WERI-Rb-1 (cell line): ENCODE data around the gene ARL15.

Source experiments
- DNase-seq: peaks from one replicate; pipeline ENCODE4 v3.0.0-alpha.2; 2020
- H3K27ac ChIP-seq: fragments of 250-450 bp; sonication (Bioruptor Pico); 2 replicates; pipeline ENCODE4 v1.5.1; 2020; ENCODE audit warnings: mild to moderate bottlenecking, moderate library complexity
- H3K27me3 ChIP-seq: fragments of 250-450 bp; sonication (Bioruptor Pico); 2 replicates; pipeline ENCODE4 v1.5.1; 2021; ENCODE audit warnings: mild to moderate bottlenecking, low read depth, moderate library complexity; ENCODE audit not compliant: insufficient read depth, severe bottlenecking
- H3K36me3 ChIP-seq: fragments of 250-450 bp; sonication (Bioruptor Pico); 2 replicates; pipeline ENCODE4 v1.5.1; 2020; ENCODE audit warnings: mild to moderate bottlenecking, moderate library complexity
- H3K4me3 ChIP-seq: 2 replicates; pipeline ENCODE4 v1.5.1; 2011; ENCODE audit warnings: low read depth, mild to moderate bottlenecking, control low read depth, low read length
- H3K9me3 ChIP-seq: fragments of 250-450 bp; sonication (Bioruptor Pico); 2 replicates; pipeline ENCODE4 v1.5.1; 2021; ENCODE audit warnings: mild to moderate bottlenecking, moderate library complexity; ENCODE audit not compliant: severe bottlenecking
- TF ChIP-seq, protein P1 (sequence below): IDR thresholded peaks from 2 replicates; pipeline ENCODE4 v1.5.1; 2011; ENCODE audit warnings: low read depth, mild to moderate bottlenecking, control low read depth, inconsistent platforms, low read length

ARL15 gene

DNA sequence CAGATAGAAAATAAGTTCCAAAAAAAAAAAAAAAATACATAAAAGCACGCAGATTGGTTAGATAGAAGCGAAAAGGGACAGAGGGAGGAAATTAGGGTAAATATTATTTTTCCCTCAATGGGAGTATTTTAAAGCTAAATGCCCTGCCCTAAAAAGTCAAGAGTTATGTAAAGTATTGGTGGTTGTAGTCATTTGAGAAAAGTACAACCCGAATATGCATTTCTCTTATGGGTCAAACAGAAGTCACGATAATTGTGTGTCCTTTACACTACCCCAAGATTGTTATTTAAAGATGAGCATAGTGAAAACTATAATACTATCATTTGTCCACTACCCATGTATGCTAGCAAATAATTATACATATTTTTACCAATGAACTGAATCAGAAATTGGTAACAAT, 381.2 kb downstream of the ARL15 start:
- no peak for DNase-seq

DNA sequence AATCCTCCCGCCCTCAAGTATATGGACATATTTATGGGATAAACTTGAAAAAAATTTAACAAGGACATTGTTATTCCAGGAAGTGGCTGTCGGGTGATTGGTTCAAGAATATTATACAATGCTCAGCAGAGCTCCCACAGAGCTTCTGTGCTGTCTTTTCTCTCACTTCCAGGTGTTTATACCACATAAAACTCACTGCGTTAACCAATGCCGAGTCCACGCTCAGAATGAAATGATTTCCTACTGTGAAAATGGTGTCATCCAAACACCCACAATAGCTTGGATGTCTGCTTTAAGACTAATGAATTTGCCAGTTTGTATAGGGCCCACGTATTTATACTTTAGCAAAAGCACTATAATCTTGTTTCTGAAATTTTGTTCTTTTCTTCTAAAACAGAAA, 381.7 kb downstream of the ARL15 start:
- H3K27me3 ChIP-seq = no peaks in the 10 kb centered on the region
- no peaks in the 10 kb centered on the region for H3K36me3 ChIP-seq
- no peaks in the 10 kb centered on the region for H3K9me3 ChIP-seq
- TF ChIP-seq, protein P1, sequence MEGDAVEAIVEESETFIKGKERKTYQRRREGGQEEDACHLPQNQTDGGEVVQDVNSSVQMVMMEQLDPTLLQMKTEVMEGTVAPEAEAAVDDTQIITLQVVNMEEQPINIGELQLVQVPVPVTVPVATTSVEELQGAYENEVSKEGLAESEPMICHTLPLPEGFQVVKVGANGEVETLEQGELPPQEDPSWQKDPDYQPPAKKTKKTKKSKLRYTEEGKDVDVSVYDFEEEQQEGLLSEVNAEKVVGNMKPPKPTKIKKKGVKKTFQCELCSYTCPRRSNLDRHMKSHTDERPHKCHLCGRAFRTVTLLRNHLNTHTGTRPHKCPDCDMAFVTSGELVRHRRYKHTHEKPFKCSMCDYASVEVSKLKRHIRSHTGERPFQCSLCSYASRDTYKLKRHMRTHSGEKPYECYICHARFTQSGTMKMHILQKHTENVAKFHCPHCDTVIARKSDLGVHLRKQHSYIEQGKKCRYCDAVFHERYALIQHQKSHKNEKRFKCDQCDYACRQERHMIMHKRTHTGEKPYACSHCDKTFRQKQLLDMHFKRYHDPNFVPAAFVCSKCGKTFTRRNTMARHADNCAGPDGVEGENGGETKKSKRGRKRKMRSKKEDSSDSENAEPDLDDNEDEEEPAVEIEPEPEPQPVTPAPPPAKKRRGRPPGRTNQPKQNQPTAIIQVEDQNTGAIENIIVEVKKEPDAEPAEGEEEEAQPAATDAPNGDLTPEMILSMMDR = no peak
- H3K27ac ChIP-seq = no peak overlapping the region
- DNase-seq = no peak
- H3K4me3 ChIP-seq = no peak overlapping the region

More for the DNA sequence above, 381.2 kb downstream of the ARL15 start:
- H3K36me3 ChIP-seq = no peaks in the 10 kb centered on the region
- H3K27ac ChIP-seq = no peak overlapping the region
- H3K9me3 ChIP-seq = no peaks in the 10 kb centered on the region
- H3K27me3 ChIP-seq = no peaks in the 10 kb centered on the region
- TF ChIP-seq, protein P1 = no peak
- no peak overlapping the region for H3K4me3 ChIP-seq

DNA sequence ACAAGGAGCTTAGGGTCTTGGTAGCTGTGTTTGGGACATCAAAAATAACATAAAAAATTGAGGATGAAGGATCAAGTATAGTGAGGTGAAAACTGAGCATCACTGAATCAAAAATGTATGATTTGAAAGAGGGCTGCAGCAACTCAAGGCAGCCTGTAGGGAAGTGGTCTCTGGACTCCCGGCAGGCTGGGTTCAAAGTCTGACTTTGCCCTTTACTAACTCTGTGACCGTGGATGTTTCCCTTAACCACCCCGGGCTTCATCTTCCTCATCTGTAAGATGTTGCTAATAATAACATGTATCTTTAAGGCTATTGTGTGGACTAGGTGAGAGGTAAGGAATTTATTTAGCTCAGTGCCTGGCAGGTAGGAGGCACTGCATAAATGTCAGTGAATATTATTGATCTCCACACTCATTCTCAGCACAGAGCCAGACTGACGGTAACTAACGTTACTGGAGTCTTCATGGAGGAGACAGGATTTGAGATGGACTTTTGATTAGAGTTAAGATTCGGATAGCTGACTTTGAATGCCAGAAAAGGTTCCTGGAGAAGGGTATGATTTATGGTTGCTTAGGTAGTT, 382.6 kb downstream of the ARL15 start:
- Histone ChIP-seq H3K27ac (no peak overlapping the region), H3K36me3 (no peaks in the 10 kb centered on the region), H3K27me3 (no peaks in the 10 kb centered on the region), H3K4me3 (no peak overlapping the region), H3K9me3 (no peaks in the 10 kb centered on the region)
- DNase-seq = no peak
- TF ChIP-seq, protein P1 = no peak

DNA sequence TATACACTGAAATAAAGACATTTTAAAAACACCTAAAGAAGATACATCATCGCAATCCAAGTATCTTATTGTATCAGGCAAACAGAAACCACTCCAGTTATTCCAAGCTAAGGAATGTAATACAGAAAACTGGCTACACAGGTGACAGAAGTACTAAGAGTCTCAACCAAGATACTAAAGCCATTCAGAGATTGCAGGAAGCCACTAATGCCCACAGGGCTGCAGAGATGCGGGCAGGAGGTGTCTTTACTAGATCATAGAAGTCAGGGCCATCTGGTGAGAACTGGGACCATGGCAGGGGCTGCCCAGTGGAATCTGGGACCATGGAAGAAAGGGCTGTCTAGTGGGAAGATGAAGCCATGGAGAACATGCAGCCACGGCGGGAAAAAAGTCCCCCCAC, 384.3 kb downstream of the ARL15 start:
- Histone ChIP-seq H3K36me3 (no peaks in the 10 kb centered on the region), H3K4me3 (no peak overlapping the region), H3K9me3 (no peaks in the 10 kb centered on the region), H3K27ac (no peak overlapping the region), H3K27me3 (no peaks in the 10 kb centered on the region)
- no peak for DNase-seq
- TF ChIP-seq, protein P1 = no peak

DNA sequence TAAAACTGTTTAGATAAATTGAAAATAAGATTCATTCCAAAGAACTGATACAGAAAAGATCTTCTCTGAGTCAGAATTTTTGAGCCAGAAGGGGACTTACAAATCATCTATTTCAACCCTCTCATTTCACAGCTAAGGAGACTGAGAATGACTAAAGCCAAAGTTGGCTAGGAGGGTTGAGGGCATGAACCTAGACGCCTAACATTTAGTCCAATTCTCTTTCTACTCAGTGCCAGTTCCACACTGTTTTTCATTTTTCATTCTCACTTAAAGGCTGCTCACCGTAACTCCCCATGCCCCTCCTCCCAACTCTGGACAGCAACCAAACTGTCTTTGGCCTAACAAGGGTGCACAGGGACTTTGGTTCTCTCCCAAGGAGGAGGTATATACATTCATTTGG, 386.0 kb downstream of the ARL15 start:
- Histone ChIP-seq H3K36me3 (no peaks in the 10 kb centered on the region), H3K4me3 (no peak overlapping the region), H3K27ac (no peak overlapping the region), H3K9me3 (no peaks in the 10 kb centered on the region), H3K27me3 (no peaks in the 10 kb centered on the region)
- no peak for DNase-seq
- TF ChIP-seq, protein P1 = no peak

DNA sequence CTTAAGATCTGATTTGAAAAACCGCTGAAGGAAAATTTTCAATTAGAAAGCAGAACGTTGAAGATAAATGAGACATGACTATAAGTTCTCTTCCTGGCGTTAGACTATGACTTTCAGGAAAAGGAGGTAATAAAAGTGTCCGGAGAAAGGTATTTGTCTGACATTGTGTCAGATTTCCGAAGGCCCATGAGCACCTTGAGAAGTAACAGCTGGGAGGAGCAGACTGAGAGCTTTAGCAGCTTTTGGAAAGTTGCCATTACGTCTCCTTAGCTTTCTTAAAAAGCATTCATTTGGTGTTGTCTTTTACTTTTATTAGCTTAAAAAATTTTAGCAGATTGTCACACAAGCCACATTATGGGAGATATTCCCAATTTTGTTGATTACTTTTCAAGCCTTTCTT, 386.4 kb downstream of the ARL15 start:
- Histone ChIP-seq H3K4me3 (no peak overlapping the region), H3K9me3 (no peaks in the 10 kb centered on the region), H3K36me3 (no peaks in the 10 kb centered on the region), H3K27ac (no peak overlapping the region), H3K27me3 (no peaks in the 10 kb centered on the region)
- TF ChIP-seq, protein P1 = no peak
- DNase-seq = no peak
